ENCODE results near the gene NPHP4. TPM values are rescaled to one million over a fixed set of nuclear protein-coding genes. Genes with fewer than 3 reads are reported as not detected.

Gene NPHP4
- total RNA-seq, 1 experiment from 2014 or later: 3.9 TPM

- H3K36me3 ChIP-seq (ENCODE audit: insufficient read depth, low read length): no peaks in the 10 kb centered on the region
- no peak overlapping the region for H2AFZ ChIP-seq (ENCODE audit: low read length)
- no peaks in the 10 kb centered on the region for H4K20me1 ChIP-seq (ENCODE audit: insufficient read depth, low read depth, low read length)
- no peaks in the 10 kb centered on the region for H3K79me2 ChIP-seq (ENCODE audit: low read length)
- no peaks in the 10 kb centered on the region for H3K9me2 ChIP-seq (replicated peaks; ENCODE audit: insufficient read depth, low read length)
- H3K4me1 ChIP-seq (ENCODE audit: low read length): no peaks in the 10 kb centered on the region
- no peak for DNase-seq
- H3K27ac ChIP-seq (ENCODE audit: low read length): no peak overlapping the region
- no peaks in the 10 kb centered on the region for H3K9me3 ChIP-seq (ENCODE audit: low read length)
- no peak overlapping the region for H3K4me3 ChIP-seq (ENCODE audit: low read length)
- H3K27me3 ChIP-seq (ENCODE audit: low read length): no peaks in the 10 kb centered on the region
- H3K9ac ChIP-seq (ENCODE audit: low read length): no peak overlapping the region
- no peak overlapping the region for H3K4me2 ChIP-seq (ENCODE audit: low read depth, low read length, poor library complexity, severe bottlenecking)
Observed at GRCh38 chr1:5891736-5892135, 100.5 kb downstream of the NPHP4 start.

DNA sequence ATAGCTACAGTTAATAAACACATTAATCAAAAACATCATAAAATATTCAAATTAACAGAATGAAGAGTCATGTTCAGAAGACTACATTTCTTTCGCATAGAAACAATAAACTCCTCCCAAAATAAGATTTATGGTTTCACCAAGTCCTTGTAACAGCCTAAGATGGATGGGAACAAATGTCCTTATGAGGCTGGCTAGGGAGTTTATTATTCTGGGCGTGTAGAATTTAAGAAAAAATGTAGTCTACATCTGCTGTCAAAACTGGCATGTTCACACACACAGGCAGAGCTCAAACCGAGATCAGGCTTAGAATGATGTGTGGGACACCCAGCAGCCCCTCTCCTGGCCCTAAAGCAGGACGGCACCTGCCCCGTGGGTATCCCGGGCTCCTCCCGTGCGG is 101.1 kb downstream of the NPHP4 start:
- no peak overlapping the region for H2AFZ ChIP-seq (ENCODE audit: low read length)
- H3K4me1 ChIP-seq (ENCODE audit: low read length): no peaks in the 10 kb centered on the region
- H3K36me3 ChIP-seq (ENCODE audit: insufficient read depth, low read length): no peaks in the 10 kb centered on the region; the same call in 1 of the 2 replicates
- no peak overlapping the region for H3K9ac ChIP-seq (ENCODE audit: low read length)
- no peak overlapping the region for H3K27ac ChIP-seq (ENCODE audit: low read length)
- no peak overlapping the region for H3K4me2 ChIP-seq (ENCODE audit: low read depth, low read length, poor library complexity, severe bottlenecking)
- H4K20me1 ChIP-seq (ENCODE audit: insufficient read depth, low read depth, low read length): no peaks in the 10 kb centered on the region
- no peak overlapping the region for H3K4me3 ChIP-seq (ENCODE audit: low read length)
- no peaks in the 10 kb centered on the region for H3K9me2 ChIP-seq (replicated peaks; ENCODE audit: insufficient read depth, low read length)
- 0 out of 2 replicates have a peak, but pooled peaks cover 1% of the 10 kb centered on the region for H3K9me3 ChIP-seq (ENCODE audit: low read length)
- no peaks in the 10 kb centered on the region for H3K27me3 ChIP-seq (ENCODE audit: low read length)
- H3K79me2 ChIP-seq (ENCODE audit: low read length): no peaks in the 10 kb centered on the region
- DNase-seq: no peak

GRCh38 chr1:5890346-5891106 is 101.7 kb downstream of the NPHP4 start:
- Histone ChIP-seq H3K79me2 (ENCODE audit: low read length) (no peaks in the 10 kb centered on the region), H3K4me1 (ENCODE audit: low read length) (no peaks in the 10 kb centered on the region), H3K36me3 (ENCODE audit: insufficient read depth, low read length) (no peaks in the 10 kb centered on the region; the same call in 1 of the 2 replicates), H3K27me3 (ENCODE audit: low read length) (no peaks in the 10 kb centered on the region), H2AFZ (ENCODE audit: low read length) (no peak overlapping the region), H3K27ac (ENCODE audit: low read length) (no peak overlapping the region), H3K4me2 (ENCODE audit: low read depth, low read length, poor library complexity, severe bottlenecking) (no peak overlapping the region), H3K9me3 (ENCODE audit: low read length) (peaks cover 3% of the 10 kb centered on the region; the same call in 1 of the 2 replicates), H3K4me3 (ENCODE audit: low read length) (no peak overlapping the region), H4K20me1 (ENCODE audit: insufficient read depth, low read depth, low read length) (no peaks in the 10 kb centered on the region), H3K9me2 (replicated peaks; ENCODE audit: insufficient read depth, low read length) (no peaks in the 10 kb centered on the region), H3K9ac (ENCODE audit: low read length) (no peak overlapping the region)
- DNase-seq: no peak

GRCh38 chr1:5889901-5890300 is 102.3 kb downstream of the NPHP4 start:
- Histone ChIP-seq H2AFZ (ENCODE audit: low read length) (no peak overlapping the region), H3K4me3 (ENCODE audit: low read length) (no peak overlapping the region), H3K79me2 (ENCODE audit: low read length) (no peaks in the 10 kb centered on the region), H3K9me2 (replicated peaks; ENCODE audit: insufficient read depth, low read length) (no peaks in the 10 kb centered on the region), H3K4me1 (ENCODE audit: low read length) (no peaks in the 10 kb centered on the region), H4K20me1 (ENCODE audit: insufficient read depth, low read depth, low read length) (no peaks in the 10 kb centered on the region), H3K27ac (ENCODE audit: low read length) (no peak overlapping the region), H3K27me3 (ENCODE audit: low read length) (no peaks in the 10 kb centered on the region), H3K9ac (ENCODE audit: low read length) (no peak overlapping the region), H3K4me2 (ENCODE audit: low read depth, low read length, poor library complexity, severe bottlenecking) (no peak overlapping the region), H3K9me3 (ENCODE audit: low read length) (peaks cover 3% of the 10 kb centered on the region; the same call in 1 of the 2 replicates), H3K36me3 (ENCODE audit: insufficient read depth, low read length) (no peaks in the 10 kb centered on the region; the same call in 1 of the 2 replicates)
- DNase-seq: no peak

- H3K27me3 ChIP-seq (ENCODE audit: low read length): no peaks in the 10 kb centered on the region
- H3K4me2 ChIP-seq (ENCODE audit: low read depth, low read length, poor library complexity, severe bottlenecking): no peak overlapping the region
- H3K36me3 ChIP-seq (ENCODE audit: insufficient read depth, low read length): no peaks in the 10 kb centered on the region; the same call in 1 of the 2 replicates
- H4K20me1 ChIP-seq (ENCODE audit: insufficient read depth, low read depth, low read length): no peaks in the 10 kb centered on the region
- no peak overlapping the region for H3K9ac ChIP-seq (ENCODE audit: low read length)
- peaks cover 3% of the 10 kb centered on the region; the same call in 1 of the 2 replicates for H3K9me3 ChIP-seq (ENCODE audit: low read length)
- no peaks in the 10 kb centered on the region for H3K4me1 ChIP-seq (ENCODE audit: low read length)
- H2AFZ ChIP-seq (ENCODE audit: low read length): no peak overlapping the region
- H3K4me3 ChIP-seq (ENCODE audit: low read length): no peak overlapping the region
- H3K79me2 ChIP-seq (ENCODE audit: low read length): no peaks in the 10 kb centered on the region
- no peak overlapping the region for H3K27ac ChIP-seq (ENCODE audit: low read length)
- DNase-seq: no peak
- H3K9me2 ChIP-seq (replicated peaks; ENCODE audit: insufficient read depth, low read length): no peaks in the 10 kb centered on the region
Observed at GRCh38 chr1:5889462-5889861, 102.8 kb downstream of the NPHP4 start.

- no peak overlapping the region for H3K4me2 ChIP-seq (ENCODE audit: low read depth, low read length, poor library complexity, severe bottlenecking)
- peaks cover 3% of the 10 kb centered on the region; the same call in 1 of the 2 replicates for H3K9me3 ChIP-seq (ENCODE audit: low read length)
- no peak overlapping the region for H3K9ac ChIP-seq (ENCODE audit: low read length)
- no peaks in the 10 kb centered on the region for H3K27me3 ChIP-seq (ENCODE audit: low read length)
- no peaks in the 10 kb centered on the region for H3K9me2 ChIP-seq (replicated peaks; ENCODE audit: insufficient read depth, low read length)
- H3K4me3 ChIP-seq (ENCODE audit: low read length): no peak overlapping the region
- no peaks in the 10 kb centered on the region for H3K4me1 ChIP-seq (ENCODE audit: low read length)
- DNase-seq: no peak
- no peak overlapping the region for H2AFZ ChIP-seq (ENCODE audit: low read length)
- no peak overlapping the region for H3K27ac ChIP-seq (ENCODE audit: low read length)
- H4K20me1 ChIP-seq (ENCODE audit: insufficient read depth, low read depth, low read length): no peaks in the 10 kb centered on the region
- H3K36me3 ChIP-seq (ENCODE audit: insufficient read depth, low read length): no peaks in the 10 kb centered on the region; the same call in 1 of the 2 replicates
- H3K79me2 ChIP-seq (ENCODE audit: low read length): no peaks in the 10 kb centered on the region
Observed at GRCh38 chr1:5888606-5889211, 103.5 kb downstream of the NPHP4 start.

DNA sequence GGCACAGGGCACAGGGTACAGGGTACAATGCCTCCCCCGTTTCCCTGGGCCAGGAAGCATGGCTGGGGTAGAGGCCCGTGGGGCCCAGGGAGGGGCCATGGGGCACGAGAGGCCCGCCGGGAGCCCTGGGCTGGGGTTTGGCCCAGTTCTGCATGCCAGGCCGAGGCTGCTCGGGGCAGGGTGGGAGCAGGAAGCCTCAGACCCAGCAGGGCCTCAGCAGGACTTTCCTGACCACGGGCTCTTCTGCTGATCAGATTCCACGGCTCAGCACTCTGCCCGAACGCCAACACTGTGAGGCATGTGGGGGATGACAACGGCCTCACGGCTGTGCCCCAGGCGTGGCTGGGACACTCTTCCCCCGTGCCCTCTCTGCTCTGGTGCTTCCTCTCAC is 104.3 kb downstream of the NPHP4 start:
- H3K4me1 ChIP-seq (ENCODE audit: low read length): no peaks in the 10 kb centered on the region
- no peak overlapping the region for H3K4me2 ChIP-seq (ENCODE audit: low read depth, low read length, poor library complexity, severe bottlenecking)
- DNase-seq: no peak
- no peaks in the 10 kb centered on the region for H3K9me2 ChIP-seq (replicated peaks; ENCODE audit: insufficient read depth, low read length)
- H4K20me1 ChIP-seq (ENCODE audit: insufficient read depth, low read depth, low read length): no peaks in the 10 kb centered on the region
- no peak overlapping the region for H3K4me3 ChIP-seq (ENCODE audit: low read length)
- H3K36me3 ChIP-seq (ENCODE audit: insufficient read depth, low read length): no peaks in the 10 kb centered on the region; the same call in 1 of the 2 replicates
- H3K9me3 ChIP-seq (ENCODE audit: low read length): peaks cover 6% of the 10 kb centered on the region; the same call in 1 of the 2 replicates
- H3K79me2 ChIP-seq (ENCODE audit: low read length): no peaks in the 10 kb centered on the region
- H3K9ac ChIP-seq (ENCODE audit: low read length): no peak overlapping the region
- no peak overlapping the region for H3K27ac ChIP-seq (ENCODE audit: low read length)
- H2AFZ ChIP-seq (ENCODE audit: low read length): no peak overlapping the region
- H3K27me3 ChIP-seq (ENCODE audit: low read length): no peaks in the 10 kb centered on the region

DNA sequence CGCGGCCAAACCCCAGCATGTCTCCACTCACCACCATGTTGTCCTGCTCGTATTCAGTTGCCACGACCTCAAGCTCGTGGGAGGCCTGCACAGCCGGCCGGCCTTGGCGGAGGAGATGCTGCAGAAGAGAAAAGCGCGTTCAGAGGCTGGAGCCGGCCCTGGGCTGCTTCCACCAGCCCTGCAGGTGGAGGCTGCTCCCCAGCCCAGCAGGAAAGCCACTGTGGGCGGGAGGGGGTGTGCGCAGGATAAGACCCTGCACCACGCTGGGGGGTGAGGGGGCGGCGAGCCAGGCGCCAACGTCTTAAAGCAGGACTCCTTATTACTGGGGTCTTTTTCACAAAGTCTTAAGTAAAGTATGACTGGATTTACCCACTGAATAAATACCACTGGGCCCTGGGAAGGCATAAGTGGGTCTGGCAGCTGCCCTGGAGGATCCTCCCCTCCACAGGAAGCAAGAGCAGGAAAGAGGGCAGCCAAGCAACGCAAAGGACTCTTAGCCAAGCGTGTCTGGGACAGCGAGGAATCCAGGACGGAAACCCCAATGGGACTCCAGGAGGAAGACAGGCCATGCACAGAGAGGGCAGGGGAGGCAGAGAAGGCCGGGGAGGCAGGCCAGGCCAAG is 104.8 kb downstream of the NPHP4 start:
- H3K9ac ChIP-seq (ENCODE audit: low read length): no peak overlapping the region
- DNase-seq: no peak

More for the DNA sequence above, 104.8 kb downstream of the NPHP4 start:
- H3K27me3 ChIP-seq (ENCODE audit: low read length): no peaks in the 10 kb centered on the region
- no peak overlapping the region for H3K4me2 ChIP-seq (ENCODE audit: low read depth, low read length, poor library complexity, severe bottlenecking)
- no peaks in the 10 kb centered on the region; the same call in 1 of the 2 replicates for H3K36me3 ChIP-seq (ENCODE audit: insufficient read depth, low read length)
- no peaks in the 10 kb centered on the region for H3K4me1 ChIP-seq (ENCODE audit: low read length)
- no peaks in the 10 kb centered on the region for H4K20me1 ChIP-seq (ENCODE audit: insufficient read depth, low read depth, low read length)
- no peaks in the 10 kb centered on the region for H3K9me2 ChIP-seq (replicated peaks; ENCODE audit: insufficient read depth, low read length)
- peaks cover 6% of the 10 kb centered on the region; the same call in 1 of the 2 replicates for H3K9me3 ChIP-seq (ENCODE audit: low read length)
- H2AFZ ChIP-seq (ENCODE audit: low read length): no peak overlapping the region
- H3K4me3 ChIP-seq (ENCODE audit: low read length): no peak overlapping the region
- no peaks in the 10 kb centered on the region for H3K79me2 ChIP-seq (ENCODE audit: low read length)
- H3K27ac ChIP-seq (ENCODE audit: low read length): no peak overlapping the region

Measured in Karpas-422 (cell line).